Uterus (tissue), 4 donors: ENCODE data around the gene PLAU. TPM values are rescaled to one million over a fixed set of nuclear protein-coding genes. Genes with fewer than 3 reads are reported as not detected.
"Not testable (repeated sequence)": the region's sequence is repeated elsewhere in the genome, so short reads cannot be mapped to it uniquely, and the experiment has no call there.

Experiments used
- DNase-seq, 2 donors: peaks; one replicate each; pipeline ENCODE4 v3.0.0-alpha.2; 2019 to 2020
- H3K27ac ChIP-seq, 2 donors: fragments of 200-600 bp; sonication (generic); 1 replicate in 1 of 2; 2 replicates in 1 of 2; pipeline ENCODE4 v1.5.1; 2016 to 2018
- H3K27me3 ChIP-seq, 2 donors: fragments of 200-600 bp; sonication (generic); one replicate each; pipeline ENCODE4 v1.5.1; 2018 to 2019; ENCODE audit warnings: control low read depth in 1 of 2
- H3K36me3 ChIP-seq, 2 donors: fragments of 200-600 bp; sonication (generic); one replicate each; pipeline ENCODE4 v1.5.1; 2019; ENCODE audit warnings: control low read depth in 1 of 2
- H3K4me1 ChIP-seq, 2 donors: fragments of 200-600 bp; sonication (generic); one replicate each; pipeline ENCODE4 v1.5.1; 2018 to 2019; ENCODE audit warnings: control low read depth in 1 of 2
- H3K4me3 ChIP-seq, 2 donors: fragments of 200-600 bp; sonication (generic); 1 replicate in 1 of 2; 2 replicates in 1 of 2; pipeline ENCODE4 v1.5.1; 2018 to 2019; ENCODE audit warnings: mild to moderate bottlenecking in 1 of 2
- H3K9me3 ChIP-seq, 2 donors: fragments of 200-600 bp; sonication (generic); one replicate each; pipeline ENCODE4 v1.5.1; 2019; ENCODE audit warnings: control low read depth in 1 of 2
- POLR2A ChIP-seq, 2 donors: fragments of 450-650 bp; IDR thresholded peaks; one replicate each; pipeline ENCODE4 v1.6.1; 2016; ENCODE audit warnings: antibody characterized with exemption in 2 of 2, mild to moderate bottlenecking in 1 of 2, moderate library complexity in 1 of 2
- intact Hi-C: fragments of 100-400 bp; cut with DNase I; formaldehyde crosslinking; loops from one replicate; pipeline ENCODE4 v1.15.1; 2023; ENCODE audit warnings: low total_unique reads
- total RNA-seq, 4 donors: library from RNA; depleted of rRNA in 3 of 4; stranded (reverse); fragments of >200 nt in 3 of 4; gene quantifications; one replicate each; pipeline versions ENCODE4 v1.1.0 to v1.2.4, GENCODE V29; 2014 to 2023
- TF ChIP-seq, protein P1 (sequence below), 4 experiments: fragments of 200-600 bp in 2 of 4; fragments of 450-650 bp in 2 of 4; sonication (generic) in 2 of 4; IDR thresholded peaks; one replicate each; pipeline ENCODE4 v1.5.1; 2016 to 2019; ENCODE audit warnings: antibody characterized with exemption in 4 of 4, mild to moderate bottlenecking in 2 of 4, moderate library complexity in 1 of 4
- donor health status: DM: yes; HTN: yes; CAD: no.

Gene PLAU
- total RNA-seq, 4 donors from 2014 or later: 1.8 to 15.3 (median 9.0) TPM

DNA sequence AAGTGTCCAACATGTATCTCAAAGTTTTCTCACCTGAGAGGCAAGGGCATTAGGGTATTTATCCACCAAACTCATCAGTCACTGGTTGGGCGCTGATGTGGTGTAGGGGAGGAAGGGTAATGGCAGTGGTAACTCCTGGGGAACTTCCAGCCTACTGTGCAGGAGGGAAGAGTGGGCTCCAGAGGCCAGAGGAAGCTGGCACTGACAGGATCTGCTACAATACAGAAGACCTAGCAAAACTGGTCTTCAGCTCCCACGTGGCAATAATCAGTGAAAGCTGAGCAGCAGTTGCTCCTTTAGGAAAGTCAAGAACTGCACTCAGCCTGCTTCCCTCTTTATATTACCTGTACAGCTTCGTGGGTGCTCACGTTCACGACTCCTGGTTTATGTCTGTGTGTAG is 19.4 kb upstream of the PLAU start:
- H3K4me3 ChIP-seq: no peak overlapping the region
- H3K27ac ChIP-seq: no peak overlapping the region
- no peaks in the 10 kb centered on the region for H3K36me3 ChIP-seq
- DNase-seq: no peak
- H3K4me1 ChIP-seq: peaks cover 7 to 17% of the 10 kb centered on the region in 2 donors
- no peaks in the 10 kb centered on the region for H3K27me3 ChIP-seq
- intact Hi-C loops: no loop called here
- TF ChIP-seq, protein P1, sequence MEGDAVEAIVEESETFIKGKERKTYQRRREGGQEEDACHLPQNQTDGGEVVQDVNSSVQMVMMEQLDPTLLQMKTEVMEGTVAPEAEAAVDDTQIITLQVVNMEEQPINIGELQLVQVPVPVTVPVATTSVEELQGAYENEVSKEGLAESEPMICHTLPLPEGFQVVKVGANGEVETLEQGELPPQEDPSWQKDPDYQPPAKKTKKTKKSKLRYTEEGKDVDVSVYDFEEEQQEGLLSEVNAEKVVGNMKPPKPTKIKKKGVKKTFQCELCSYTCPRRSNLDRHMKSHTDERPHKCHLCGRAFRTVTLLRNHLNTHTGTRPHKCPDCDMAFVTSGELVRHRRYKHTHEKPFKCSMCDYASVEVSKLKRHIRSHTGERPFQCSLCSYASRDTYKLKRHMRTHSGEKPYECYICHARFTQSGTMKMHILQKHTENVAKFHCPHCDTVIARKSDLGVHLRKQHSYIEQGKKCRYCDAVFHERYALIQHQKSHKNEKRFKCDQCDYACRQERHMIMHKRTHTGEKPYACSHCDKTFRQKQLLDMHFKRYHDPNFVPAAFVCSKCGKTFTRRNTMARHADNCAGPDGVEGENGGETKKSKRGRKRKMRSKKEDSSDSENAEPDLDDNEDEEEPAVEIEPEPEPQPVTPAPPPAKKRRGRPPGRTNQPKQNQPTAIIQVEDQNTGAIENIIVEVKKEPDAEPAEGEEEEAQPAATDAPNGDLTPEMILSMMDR (IDR thresholded peaks at IDR 0.05): no peak
- TF ChIP-seq POLR2A (IDR thresholded peaks at IDR 0.05): no peak
- H3K9me3 ChIP-seq: no peaks in the 10 kb centered on the region

DNA sequence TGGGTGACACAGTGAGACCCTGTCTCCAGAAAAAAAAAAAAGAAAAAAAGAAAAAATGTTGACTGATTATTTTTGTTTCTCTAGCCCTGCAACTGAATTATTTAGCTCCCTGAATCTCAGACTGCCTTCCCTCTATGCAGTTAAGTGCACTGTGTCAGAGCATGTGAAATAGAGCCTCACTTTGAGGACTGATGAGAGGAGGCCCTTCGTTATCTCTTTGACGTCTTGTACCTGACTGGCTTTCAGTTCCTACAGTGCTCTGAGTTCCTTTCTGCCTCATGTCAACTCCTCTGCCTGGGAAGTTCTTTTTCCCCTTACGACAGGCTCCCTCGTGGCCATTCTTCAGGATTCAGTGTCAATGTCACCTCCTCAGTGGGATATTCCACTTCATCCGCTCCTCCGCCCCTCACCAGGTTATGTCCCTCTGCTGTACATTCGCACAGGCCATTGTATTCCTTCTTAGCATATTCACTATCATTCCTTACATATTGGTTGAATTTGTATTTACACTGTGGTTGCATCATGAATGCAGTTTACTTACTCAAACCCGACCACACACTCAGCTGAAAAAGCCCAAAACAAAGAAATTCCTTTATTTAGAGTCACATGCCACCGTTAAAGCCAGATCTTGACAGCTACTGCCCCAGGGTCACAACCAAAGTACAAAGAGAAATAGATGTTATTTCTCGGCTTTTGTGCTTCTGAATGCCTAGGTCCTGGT is 18.5 kb upstream of the PLAU start:
- H3K27me3 ChIP-seq: no peaks in the 10 kb centered on the region
- TF ChIP-seq, protein P1 (IDR thresholded peaks at IDR 0.05): no peak
- TF ChIP-seq POLR2A (IDR thresholded peaks at IDR 0.05): no peak
- no peaks in the 10 kb centered on the region for H3K9me3 ChIP-seq
- H3K4me1 ChIP-seq: peaks cover 0 to 13% of the 10 kb centered on the region in 2 donors
- intact Hi-C loops: no loop called here
- H3K36me3 ChIP-seq: no peaks in the 10 kb centered on the region
- no peak overlapping the region for H3K4me3 ChIP-seq
- no peak for DNase-seq
- no peak overlapping the region for H3K27ac ChIP-seq

DNA sequence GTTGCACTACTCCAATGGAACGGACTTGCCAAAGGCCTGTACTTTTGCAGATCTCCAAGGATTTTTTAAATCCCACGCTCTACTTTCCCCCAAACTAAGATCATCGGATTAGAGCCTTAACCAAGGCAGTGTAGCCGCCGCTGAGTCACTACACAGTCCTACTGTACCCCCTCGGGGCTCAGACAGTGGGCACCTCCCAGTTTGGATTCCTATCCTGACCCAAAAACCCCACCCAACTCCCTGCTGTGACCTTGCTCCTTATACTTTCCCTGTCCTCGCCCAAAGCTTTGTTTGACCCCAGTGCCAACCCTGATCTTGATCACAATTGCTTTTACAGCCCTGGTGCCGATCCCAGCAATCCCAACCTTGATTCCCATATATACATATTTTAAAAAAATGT is 17.5 kb upstream of the PLAU start:
- H3K36me3 ChIP-seq: no peaks in the 10 kb centered on the region
- H3K9me3 ChIP-seq: no peaks in the 10 kb centered on the region
- no peak overlapping the region for H3K27ac ChIP-seq
- TF ChIP-seq, protein P1 (IDR thresholded peaks at IDR 0.05): no peak
- no peak for TF ChIP-seq POLR2A (IDR thresholded peaks at IDR 0.05)
- no peak for DNase-seq
- no peak overlapping the region for H3K4me3 ChIP-seq
- no peaks in the 10 kb centered on the region for H3K27me3 ChIP-seq
- H3K4me1 ChIP-seq: peaks cover 0 to 3% of the 10 kb centered on the region in 2 donors
- intact Hi-C loops: no loop called here

DNA sequence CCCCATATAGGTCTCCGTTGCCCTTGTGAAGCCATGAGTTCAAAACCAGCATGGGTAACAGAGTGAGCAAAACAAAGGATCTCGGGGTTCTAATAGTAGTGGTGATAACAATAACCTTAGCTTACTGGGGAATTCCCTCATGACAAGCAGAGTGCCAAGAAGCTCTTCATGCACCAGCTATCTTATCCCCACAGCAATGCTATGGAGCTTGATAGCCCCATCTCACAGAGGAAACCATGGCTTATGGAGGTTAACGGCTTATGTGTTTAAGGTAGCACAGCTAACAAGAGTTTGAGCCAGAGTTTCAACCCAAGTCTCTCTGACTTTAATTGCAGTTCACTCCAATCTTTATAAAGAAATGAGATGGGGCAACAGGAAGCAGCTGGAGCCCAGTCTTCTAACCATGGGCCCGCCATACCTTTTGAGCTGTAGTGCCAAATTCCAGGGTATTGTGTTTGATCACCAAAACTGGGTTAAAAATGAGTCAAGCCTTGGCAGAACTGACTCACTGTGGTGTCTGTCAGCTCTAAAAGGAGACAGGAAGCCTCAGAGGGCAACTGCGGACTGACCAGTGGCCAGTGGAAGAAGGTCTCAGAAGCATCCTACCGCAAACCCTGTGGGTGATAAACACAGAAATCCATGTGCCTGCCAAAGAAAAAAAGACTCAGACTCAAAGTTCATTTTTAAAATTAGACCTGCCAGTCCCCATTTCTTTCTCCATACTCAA is 16.5 kb upstream of the PLAU start:
- no peak for DNase-seq
- TF ChIP-seq POLR2A (IDR thresholded peaks at IDR 0.05): no peak
- TF ChIP-seq, protein P1 (IDR thresholded peaks at IDR 0.05): no peak
- H3K27ac ChIP-seq: no peak overlapping the region
- no peaks in the 10 kb centered on the region for H3K27me3 ChIP-seq
- H3K9me3 ChIP-seq: no peaks in the 10 kb centered on the region
- H3K36me3 ChIP-seq: no peaks in the 10 kb centered on the region
- H3K4me3 ChIP-seq: no peak overlapping the region
- intact Hi-C loops: no loop called here
- H3K4me1 ChIP-seq: no peaks in the 10 kb centered on the region

DNA sequence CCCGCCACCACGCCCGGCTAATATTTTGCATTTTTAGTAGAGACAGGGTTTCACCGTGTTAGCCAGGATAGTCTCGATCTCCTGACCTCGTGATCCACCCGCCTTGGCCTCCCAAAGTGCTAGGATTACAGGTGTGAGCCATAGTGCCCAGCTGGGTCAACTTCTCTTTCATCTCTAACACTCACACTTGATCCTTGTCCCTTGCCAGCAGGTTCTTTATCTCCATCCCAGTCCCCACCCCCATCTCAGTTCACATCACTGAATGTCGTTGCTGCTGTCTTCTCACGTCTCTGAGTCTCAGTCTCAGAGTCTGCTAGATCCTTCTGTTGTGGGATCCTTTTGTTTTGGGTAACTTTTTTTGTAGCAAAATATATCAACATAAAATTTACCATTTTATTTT is 15.6 kb upstream of the PLAU start:
- DNase-seq, H3K27me3 ChIP-seq, H3K27ac ChIP-seq, intact Hi-C loops, H3K36me3 ChIP-seq, H3K9me3 ChIP-seq, H3K4me1 ChIP-seq, H3K4me3 ChIP-seq: not testable (repeated sequence)
